OCI-LY7 (cell line): ENCODE measurements around the gene ORAI1. TPM values are rescaled to one million over a fixed set of nuclear protein-coding genes. Genes with fewer than 3 reads are reported as not detected.

Experiments
- BruUV-seq: library from RNA; stranded (reverse); fragments of 400-500 nt; replicated peaks from 2 replicates; lab custom pipeline; 2021; lab: Mats Ljungman, UMichigan
- CTCF ChIA-PET: fragments of 300-600 bp; sonication (Branson Sonifier 250); formaldehyde crosslinking; loops from one replicate; lab custom pipeline; 2022; ENCODE audit warnings: antibody characterized with exemption; ENCODE audit not compliant: unreplicated experiment; lab: Charles Lee
- POLR2A ChIA-PET: fragments of 300-600 bp; sonication (Branson Sonifier 250); formaldehyde crosslinking; loops from one replicate; lab custom pipeline; 2022; ENCODE audit warnings: antibody characterized with exemption; lab: Charles Lee
- DNase-seq: peaks from one replicate; pipeline ENCODE4 v3.0.0-alpha.2; 2015; ENCODE audit warnings: low spot score
- H2AFZ ChIP-seq: fragments of 200-600 bp; sonication (generic), shearing (Covaris generic); 2 replicates; pipeline ENCODE4 v1.6.1; 2014; ENCODE audit warnings: mild to moderate bottlenecking, antibody characterized with exemption, low read length, moderate library complexity
- H3K27ac ChIP-seq: fragments of 200-600 bp; sonication (generic); 2 replicates; pipeline ENCODE4 v1.5.1; 2014; ENCODE audit warnings: mixed run types, low read depth, mild to moderate bottlenecking, moderate library complexity, low read length, inconsistent platforms; ENCODE audit not compliant: poor library complexity, severe bottlenecking
- H3K36me3 ChIP-seq: fragments of 200-600 bp; sonication (generic); 2 replicates; pipeline ENCODE4 v1.6.1; 2014; ENCODE audit warnings: mild to moderate bottlenecking, antibody characterized with exemption, low read length, moderate library complexity, mixed read lengths; ENCODE audit not compliant: insufficient read depth
- H3K4me1 ChIP-seq: fragments of 200-600 bp; sonication (generic); 2 replicates; pipeline ENCODE4 v1.5.1; 2014; ENCODE audit warnings: mild to moderate bottlenecking, low read length; ENCODE audit not compliant: insufficient read depth, poor library complexity, severe bottlenecking
- H3K4me2 ChIP-seq: fragments of 200-600 bp; sonication (generic); 2 replicates; pipeline ENCODE4 v1.6.1; 2014; ENCODE audit warnings: mild to moderate bottlenecking, low read length
- H3K4me3 ChIP-seq: fragments of 200-600 bp; sonication (generic); 2 replicates; pipeline ENCODE4 v1.5.1; 2014; ENCODE audit warnings: mild to moderate bottlenecking, low read depth, low read length; ENCODE audit not compliant: poor library complexity, severe bottlenecking
- H3K79me2 ChIP-seq: fragments of 200-600 bp; sonication (generic); 2 replicates; pipeline ENCODE4 v1.6.1; 2016; ENCODE audit warnings: low read depth, mild to moderate bottlenecking, low read length, moderate library complexity, mixed read lengths; ENCODE audit not compliant: insufficient read depth
- H3K9me2 ChIP-seq: fragments of 200-600 bp; sonication (generic); 2 replicates; pipeline ENCODE4 v1.6.1; 2016; ENCODE audit warnings: mild to moderate bottlenecking, low read length, mixed read lengths; ENCODE audit not compliant: insufficient read depth
- H3K9me3 ChIP-seq: fragments of 200-600 bp; sonication (generic); 2 replicates; pipeline ENCODE4 v1.6.1; 2014; ENCODE audit warnings: mild to moderate bottlenecking, mixed run types, low read length, mixed read lengths
- H4K20me1 ChIP-seq: fragments of 200-600 bp; sonication (generic); 2 replicates; pipeline ENCODE4 v1.6.1; 2014; ENCODE audit warnings: mild to moderate bottlenecking, antibody characterized with exemption, low read length, moderate library complexity, mixed read lengths; ENCODE audit not compliant: insufficient read depth
- CTCF ChIP-seq: fragments of 200-600 bp; sonication (generic); conservative IDR thresholded peaks from 2 replicates; pipeline ENCODE4 v1.5.1; 2014; ENCODE audit warnings: mild to moderate bottlenecking, antibody characterized with exemption, low read length, moderate library complexity, mixed read lengths
- EZH2phosphoT487 ChIP-seq: fragments of 200-600 bp; sonication (generic); IDR thresholded peaks from 2 replicates; pipeline ENCODE4 v1.6.1; 2018; ENCODE audit warnings: low read depth, borderline replicate concordance, mild to moderate bottlenecking, mixed run types, antibody characterized with exemption, low read length, moderate library complexity, mixed read lengths
- intact Hi-C: fragments of 100-400 bp; cut with micrococcal nuclease; formaldehyde crosslinking; loops from one replicate; pipeline ENCODE4 v1.10.0; 2022; ENCODE audit not compliant: unreplicated experiment
- total RNA-seq, 2 experiments: library from RNA; depleted of rRNA in 1 of 2; stranded (reverse); fragments of >200 nt in 1 of 2; shearing (Covaris generic) in 1 of 2; gene quantifications; 2 replicates each; pipeline ENCODE4 v1.2.3, GENCODE V29; 2014 to 2022

The ORAI1 gene
- total RNA-seq, 2 experiments from 2014 or later: 9.5 to 19.1 TPM

- intact Hi-C loops: no loop called here
- ChIA-PET POLR2A (interaction anchor here (0.6 kb wide), 1 partner anchor 76 kb away, joined by 3 read pairs; no protein-coding TSS in a partner anchor), CTCF (no interaction called here)
- Histone ChIP-seq H3K27ac (no peak overlapping the region), H2AFZ (no peak overlapping the region), H3K9me2 (no peaks in the 10 kb centered on the region), H3K4me2 (no peak overlapping the region), H3K36me3 (no peaks in the 10 kb centered on the region), H4K20me1 (no peaks in the 10 kb centered on the region), H3K9me3 (no peaks in the 10 kb centered on the region), H3K4me1 (no peaks in the 10 kb centered on the region), H3K4me3 (no peak overlapping the region), H3K79me2 (no peaks in the 10 kb centered on the region)
- TF ChIP-seq CTCF (no peak), EZH2phosphoT487 (no peak)
- no TSS peak for BruUV-seq
- no peak for DNase-seq
Observed at GRCh38 chr12:121603581-121603980, 22.7 kb upstream of the ORAI1 start.

GRCh38 chr12:121608301-121608700 lies 18.0 kb upstream of the ORAI1 start:
- no peak overlapping the region for H3K27ac ChIP-seq
- POLR2A ChIA-PET: no interaction called here

More at GRCh38 chr12:121608301-121608700, 18.0 kb upstream of the ORAI1 start:
- no peak overlapping the region for H3K4me2 ChIP-seq
- DNase-seq: no peak
- no peaks in the 10 kb centered on the region for H3K79me2 ChIP-seq
- no peaks in the 10 kb centered on the region for H3K9me3 ChIP-seq
- no TSS peak for BruUV-seq
- CTCF ChIA-PET: no interaction called here
- TF ChIP-seq CTCF: no peak
- no peak for TF ChIP-seq EZH2phosphoT487
- no peaks in the 10 kb centered on the region for H3K9me2 ChIP-seq
- intact Hi-C loops: no loop called here
- no peak overlapping the region for H3K4me3 ChIP-seq
- H4K20me1 ChIP-seq: no peaks in the 10 kb centered on the region
- H2AFZ ChIP-seq: no peak overlapping the region
- no peaks in the 10 kb centered on the region for H3K4me1 ChIP-seq
- H3K36me3 ChIP-seq: no peaks in the 10 kb centered on the region
